Measurements from ENCODE around the gene NXPH3. TPM values are rescaled to one million over a fixed set of nuclear protein-coding genes. Genes with fewer than 3 reads are reported as not detected.

Gene NXPH3
- total RNA-seq, 1 experiment from 2014 or later = 0.10 TPM

GRCh38 chr17:49592263-49592662 is 16.6 kb downstream of the NXPH3 start (continued):
- TF ChIP-seq ATF3 (IDR thresholded peaks at IDR 0.05) = no peak
- TF ChIP-seq ELF1 (IDR thresholded peaks at IDR 0.05; ENCODE audit: borderline replicate concordance, low read depth) = no peak
- no peak for TF ChIP-seq SRF (IDR thresholded peaks at IDR 0.05; ENCODE audit: low read depth)

DNA sequence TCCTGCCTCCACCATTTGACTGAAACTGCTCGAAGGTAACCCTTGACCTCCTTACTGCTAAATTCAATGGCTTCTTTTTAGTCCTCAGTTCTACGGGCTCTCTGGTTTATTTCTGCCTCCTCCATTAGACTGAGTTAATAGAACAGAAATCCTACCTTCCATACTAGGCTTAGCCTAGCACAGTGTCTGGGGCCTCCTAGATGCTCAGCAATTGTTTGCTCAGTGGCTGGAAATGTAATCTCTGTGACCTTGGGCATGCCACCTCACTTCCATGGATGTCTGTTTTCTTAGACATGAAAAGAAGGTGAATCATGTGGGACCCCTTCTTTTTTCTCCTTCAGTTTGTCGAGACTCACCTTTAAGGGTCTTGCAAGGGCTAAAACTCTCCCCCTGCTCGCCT is 19.7 kb downstream of the NXPH3 start:
- H3K27ac ChIP-seq (ENCODE audit: low read depth, low read length) = no peak overlapping the region
- DNase-seq (ENCODE audit: low read depth, low spot score) = no peak
- intact Hi-C loops (cut with micrococcal nuclease) = no loop called here
- ChIA-PET CTCF (no interaction called here), RAD21 (ENCODE audit: low non-redundant PET in 1 of 2, low total read pairs in 2 of 2, uncharacterized antibody in 2 of 2, unreplicated experiment in 2 of 2) (no interaction called here), POLR2A (no interaction called here)
- H3K27me3 ChIP-seq (ENCODE audit: insufficient read depth, low read length) = no peaks in the 10 kb centered on the region
- H3K4me2 ChIP-seq (ENCODE audit: low read length) = no peak overlapping the region
- H3K9me2 ChIP-seq (ENCODE audit: insufficient read depth) = no peaks in the 10 kb centered on the region
- no peaks in the 10 kb centered on the region for H3K4me1 ChIP-seq (ENCODE audit: control insufficient read depth in 1 of 2, insufficient read depth in 2 of 2, low read length in 2 of 2)
- BruUV-seq (replicated peaks) = no TSS peak
- no peaks in the 10 kb centered on the region for H3K9me3 ChIP-seq (ENCODE audit: control insufficient read depth in 1 of 2, insufficient read depth in 1 of 2, low read depth in 1 of 2, low read length in 2 of 2)
- H4K20me1 ChIP-seq (ENCODE audit: insufficient read depth) = no peaks in the 10 kb centered on the region
- no peak for TF ChIP-seq CBX3 (IDR thresholded peaks at IDR 0.05; ENCODE audit: low read depth)
- peaks cover 15 to 17% of the 10 kb centered on the region in 2 experiments; a peak in 3 of 4 replicates for H3K36me3 ChIP-seq (ENCODE audit: control insufficient read depth in 1 of 2, insufficient read depth in 2 of 2, low read length in 2 of 2)
- H3K9ac ChIP-seq (ENCODE audit: low read length) = no peak overlapping the region
- H2AFZ ChIP-seq (ENCODE audit: low read depth, low read length, poor library complexity, severe bottlenecking) = no peak overlapping the region
- H3K4me3 ChIP-seq (replicated peaks in 1 of 2; ENCODE audit: low read depth in 1 of 2, low read length in 2 of 2) = no peak overlapping the region
- no peaks in the 10 kb centered on the region for H3K79me2 ChIP-seq (ENCODE audit: insufficient read depth, low read length)
- ATAC-seq = no peak

- BruUV-seq (replicated peaks) = no TSS peak
- no peaks in the 10 kb centered on the region for H3K4me1 ChIP-seq (ENCODE audit: control insufficient read depth in 1 of 2, insufficient read depth in 2 of 2, low read length in 2 of 2)
- POLR2A ChIA-PET = no interaction called here
Measured at GRCh38 chr17:49595980-49596379, 20.3 kb downstream of the NXPH3 start.

More at GRCh38 chr17:49595980-49596379, 20.3 kb downstream of the NXPH3 start:
- Histone ChIP-seq H3K9ac (ENCODE audit: low read length) (no peak overlapping the region), H3K36me3 (ENCODE audit: control insufficient read depth in 1 of 2, insufficient read depth in 2 of 2, low read length in 2 of 2) (peaks cover 15 to 23% of the 10 kb centered on the region in 2 experiments; a peak in 3 of 4 replicates), H3K4me2 (ENCODE audit: low read length) (no peak overlapping the region), H4K20me1 (ENCODE audit: insufficient read depth) (no peaks in the 10 kb centered on the region), H3K4me3 (replicated peaks in 1 of 2; ENCODE audit: low read depth in 1 of 2, low read length in 2 of 2) (no peak overlapping the region), H3K79me2 (ENCODE audit: insufficient read depth, low read length) (no peaks in the 10 kb centered on the region), H3K27ac (ENCODE audit: low read depth, low read length) (no peak overlapping the region), H2AFZ (ENCODE audit: low read depth, low read length, poor library complexity, severe bottlenecking) (no peak overlapping the region), H3K9me3 (ENCODE audit: control insufficient read depth in 1 of 2, insufficient read depth in 1 of 2, low read depth in 1 of 2, low read length in 2 of 2) (no peaks in the 10 kb centered on the region), H3K9me2 (ENCODE audit: insufficient read depth) (no peaks in the 10 kb centered on the region), H3K27me3 (ENCODE audit: insufficient read depth, low read length) (no peaks in the 10 kb centered on the region)
- ChIA-PET RAD21 (ENCODE audit: low non-redundant PET in 1 of 2, low total read pairs in 2 of 2, uncharacterized antibody in 2 of 2, unreplicated experiment in 2 of 2) (no interaction called here), CTCF (no interaction called here)
- intact Hi-C loops (cut with micrococcal nuclease) = no loop called here
- no peak for TF ChIP-seq POLR2A (IDR thresholded peaks at IDR 0.05; ENCODE audit: borderline replicate concordance, extremely low read depth, insufficient read depth, insufficient read length)
- DNase-seq (ENCODE audit: low read depth, low spot score) (no peak), ATAC-seq (no peak)

Measured in HCT116 (cell line).